HEK293 (cell line): ENCODE data around the gene ANKRD13A.

ENCODE experiments used
- KLF8 ChIP-seq: fragments of 450-650 bp; formaldehyde crosslinking; IDR thresholded peaks from 2 replicates; pipeline ENCODE4 v1.5.1; 2016; ENCODE audit warnings: missing biosample characterization, missing genetic modification characterization
- SP3 ChIP-seq: fragments of 450-650 bp; formaldehyde crosslinking; IDR thresholded peaks from 2 replicates; pipeline ENCODE4 v1.5.1; 2016; ENCODE audit warnings: missing biosample characterization, missing genetic modification characterization
- TSHZ1 ChIP-seq: fragments of 450-650 bp; formaldehyde crosslinking; IDR thresholded peaks from 2 replicates; pipeline ENCODE4 v1.5.1; 2016; ENCODE audit warnings: missing biosample characterization, missing genetic modification characterization, borderline replicate concordance
- WT1 ChIP-seq: fragments of 450-650 bp; formaldehyde crosslinking; IDR thresholded peaks from 2 replicates; pipeline ENCODE4 v1.5.1; 2016; ENCODE audit warnings: missing biosample characterization, missing genetic modification characterization
- YY1 ChIP-seq: fragments of 450-650 bp; formaldehyde crosslinking; IDR thresholded peaks from 2 replicates; pipeline ENCODE4 v1.5.1; 2018; ENCODE audit warnings: missing biosample characterization, missing genetic modification characterization
- YY2 ChIP-seq: fragments of 450-650 bp; formaldehyde crosslinking; IDR thresholded peaks from 2 replicates; pipeline ENCODE4 v1.5.1; 2016; ENCODE audit warnings: missing biosample characterization, missing genetic modification characterization
- ZBTB10 ChIP-seq: fragments of 450-650 bp; formaldehyde crosslinking; IDR thresholded peaks from 2 replicates; pipeline ENCODE4 v1.5.1; 2016; ENCODE audit warnings: missing biosample characterization, missing genetic modification characterization
- ZBTB26 ChIP-seq: fragments of 450-650 bp; formaldehyde crosslinking; optimal IDR thresholded peaks from 2 replicates; pipeline ENCODE3; 2016; ENCODE audit warnings: missing biosample characterization, mild to moderate bottlenecking, missing genetic modification characterization
- ZBTB48 ChIP-seq: fragments of 450-650 bp; formaldehyde crosslinking; IDR thresholded peaks from 2 replicates; pipeline ENCODE4 v1.5.1; 2016; ENCODE audit warnings: missing biosample characterization, missing genetic modification characterization
- ZFHX2 ChIP-seq: fragments of 450-650 bp; formaldehyde crosslinking; conservative IDR thresholded peaks from 2 replicates; pipeline ENCODE4 v1.5.1; 2016; ENCODE audit warnings: missing biosample characterization, missing genetic modification characterization
- ZFP37 ChIP-seq: fragments of 450-650 bp; formaldehyde crosslinking; IDR thresholded peaks from 2 replicates; pipeline ENCODE4 v1.5.1; 2016; ENCODE audit warnings: missing biosample characterization, missing genetic modification characterization
- ZNF132 ChIP-seq: fragments of 450-650 bp; formaldehyde crosslinking; IDR thresholded peaks from 2 replicates; pipeline ENCODE4 v1.5.1; 2017; ENCODE audit warnings: missing biosample characterization, missing genetic modification characterization, borderline replicate concordance
- ZNF175 ChIP-seq: fragments of 450-650 bp; formaldehyde crosslinking; IDR thresholded peaks from 2 replicates; pipeline ENCODE4 v1.5.1; 2016; ENCODE audit warnings: missing biosample characterization, missing genetic modification characterization
- ZNF398 ChIP-seq: fragments of 450-650 bp; formaldehyde crosslinking; IDR thresholded peaks from 2 replicates; pipeline ENCODE4 v1.5.1; 2017; ENCODE audit warnings: missing biosample characterization, missing genetic modification characterization
- ZNF433 ChIP-seq: fragments of 450-650 bp; formaldehyde crosslinking; IDR thresholded peaks from 2 replicates; pipeline ENCODE4 v1.5.1; 2016; ENCODE audit warnings: missing biosample characterization, missing genetic modification characterization, low read depth
- ZNF518A ChIP-seq: fragments of 450-650 bp; formaldehyde crosslinking; conservative IDR thresholded peaks from 2 replicates; pipeline ENCODE4 v1.5.1; 2016; ENCODE audit warnings: low read depth, missing biosample characterization, missing genetic modification characterization
- ZNF629 ChIP-seq: fragments of 450-650 bp; formaldehyde crosslinking; IDR thresholded peaks from 2 replicates; pipeline ENCODE4 v1.5.1; 2017; ENCODE audit warnings: missing biosample characterization, missing genetic modification characterization
- ZNF692 ChIP-seq: fragments of 450-650 bp; formaldehyde crosslinking; IDR thresholded peaks from 2 replicates; pipeline ENCODE4 v1.5.1; 2016; ENCODE audit warnings: missing biosample characterization, missing genetic modification characterization
- ZNF747 ChIP-seq: fragments of 450-650 bp; formaldehyde crosslinking; IDR thresholded peaks from 2 replicates; pipeline ENCODE4 v1.5.1; 2016; ENCODE audit warnings: missing biosample characterization, missing genetic modification characterization
- ZNF792 ChIP-seq: fragments of 450-650 bp; formaldehyde crosslinking; IDR thresholded peaks from 2 replicates; pipeline ENCODE4 v1.5.1; 2016; ENCODE audit warnings: missing biosample characterization, missing genetic modification characterization
- ZNF837 ChIP-seq: fragments of 450-650 bp; formaldehyde crosslinking; IDR thresholded peaks from 2 replicates; pipeline ENCODE4 v1.5.1; 2016; ENCODE audit warnings: missing biosample characterization, missing genetic modification characterization

Gene ANKRD13A

GRCh38 chr12:109995686-109996482, 3.3 kb upstream of the ANKRD13A start, which contains the start of gene GIT2 (continued):
- TF ChIP-seq YY1 (tag by site-specific recombination) = peak; percentile 96
- TF ChIP-seq KLF8 (tag by site-specific recombination) = peak; percentile 45
- peak; percentile 94; the same call in 1 of the 2 replicates for TF ChIP-seq ZBTB48
- peak; percentile 37; the same call in 1 of the 2 replicates for TF ChIP-seq ZNF629 (tag by site-specific recombination)
- TF ChIP-seq ZNF692 (tag by site-specific recombination) = peak; percentile 77; the same call in 1 of the 2 replicates
- TF ChIP-seq ZNF518A (tag by site-specific recombination) = peak; percentile 94; the same call in 1 of the 2 replicates
- TF ChIP-seq ZNF792 (tag by site-specific recombination) = no peak
- peak; percentile 33; the same call in 1 of the 2 replicates for TF ChIP-seq WT1
- 0 out of 2 replicates have a peak, but pooled peaks have one; percentile 44 for TF ChIP-seq ZBTB10 (tag by site-specific recombination)
- 0 out of 2 replicates have a peak, but pooled peaks have one; percentile 32 for TF ChIP-seq ZFP37 (tag by site-specific recombination)
- no peak for TF ChIP-seq ZNF747 (tag by site-specific recombination)
- TF ChIP-seq ZNF433 (tag by site-specific recombination) = no peak
- peak; percentile 63 for TF ChIP-seq SP3 (tag by site-specific recombination)
- peak; percentile 80 for TF ChIP-seq ZNF398 (tag by site-specific recombination)
- peak; percentile 63 for TF ChIP-seq ZBTB26 (tag by site-specific recombination)
- TF ChIP-seq ZNF175 (tag by site-specific recombination) = no peak
- TF ChIP-seq ZNF132 (tag by site-specific recombination) = no peak
- peak; percentile 63 for TF ChIP-seq ZFHX2 (tag by site-specific recombination)
- TF ChIP-seq YY2 (tag by site-specific recombination) = 0 out of 2 replicates have a peak, but pooled peaks have one; percentile 21
- no peak for TF ChIP-seq ZNF837 (tag by site-specific recombination)
- no peak for TF ChIP-seq TSHZ1 (tag by site-specific recombination)
